Stimulated activated naive CD8-positive, alpha-beta T cell treated with anti-CD3 and anti-CD28 coated beads, Interleukin-15, Interleukin-2, amounts not matched to agents 100 U/mL and 50 U/mL, for 24 hours (primary cell): ENCODE measurements around the gene GIPR.

Source experiments
- ATAC-seq: fragments of 150-1000 bp; cut with Tn5 transposase; one replicate; pipeline ENCODE4 v1.10.0; 2021
- DNase-seq: peaks from one replicate; pipeline ENCODE4 v3.0.0; 2021

The GIPR gene

GRCh38 chr19:45730368-45731288 is 62.6 kb downstream of the GIPR start, which contains the start of gene FBXO46:
Gene FBXO46 (minus strand): TSS chr19:45730896. CDS start chr19:45713495, 17,401 bp downstream.
- ATAC-seq, result peak; percentile 99
- DNase-seq, result peak; percentile 94
